Measurements from ENCODE around the gene ZC3H6.

The ZC3H6 gene

GRCh38 chr2:112312821-112313220, 37.4 kb downstream of the ZC3H6 start:
- TF ChIP-seq ZFX (IDR thresholded peaks at IDR 0.05; ENCODE audit: borderline replicate concordance) (no peak), CTCF (IDR thresholded peaks at IDR 0.05) (no peak)
- H3K27ac ChIP-seq, result no peak overlapping the region

- no peak overlapping the region for H3K27ac ChIP-seq
Measured at GRCh38 chr2:112314856-112315255, 39.5 kb downstream of the ZC3H6 start.

GRCh38 chr2:112317303-112318158, 42.1 kb downstream of the ZC3H6 start:
- H3K27ac ChIP-seq, result no peak overlapping the region
- TF ChIP-seq ZFX (IDR thresholded peaks at IDR 0.05; ENCODE audit: borderline replicate concordance), result no peak
- no peak for TF ChIP-seq CTCF (IDR thresholded peaks at IDR 0.05)

More at GRCh38 chr2:112314856-112315255, 39.5 kb downstream of the ZC3H6 start:
- TF ChIP-seq ZFX (IDR thresholded peaks at IDR 0.05; ENCODE audit: borderline replicate concordance), result no peak

- no peak for TF ChIP-seq ZFX (IDR thresholded peaks at IDR 0.05; ENCODE audit: borderline replicate concordance)
- no peak for TF ChIP-seq CTCF (IDR thresholded peaks at IDR 0.05)
- H3K27ac ChIP-seq, result no peak overlapping the region
Measured at GRCh38 chr2:112318515-112318914, 43.1 kb downstream of the ZC3H6 start.

GRCh38 chr2:112321375-112322320, 46.3 kb downstream of the ZC3H6 start:
- H3K27ac ChIP-seq, result no peak overlapping the region
- TF ChIP-seq CTCF (IDR thresholded peaks at IDR 0.05), result no peak

- H3K27ac ChIP-seq, result no peak overlapping the region
- no peak for TF ChIP-seq ZFX (IDR thresholded peaks at IDR 0.05; ENCODE audit: borderline replicate concordance)
- TF ChIP-seq CTCF (IDR thresholded peaks at IDR 0.05), result no peak
Measured at GRCh38 chr2:112322919-112323318, 47.5 kb downstream of the ZC3H6 start.

GRCh38 chr2:112332123-112332696, 56.8 kb downstream of the ZC3H6 start:
- H3K27ac ChIP-seq, result no peak overlapping the region
- no peak for TF ChIP-seq CTCF (IDR thresholded peaks at IDR 0.05)
- no peak for TF ChIP-seq ZFX (IDR thresholded peaks at IDR 0.05; ENCODE audit: borderline replicate concordance)

Measured in 22Rv1 (cell line).